HUES64 (cell line): Measurements from ENCODE around the gene TMEM108.

Source experiments
- H3K27ac ChIP-seq: 2 replicates; pipeline ENCODE4 v1.7.0; 2013; ENCODE audit warnings: low read depth, low read length, inconsistent platforms
- H3K27me3 ChIP-seq: 2 replicates; pipeline ENCODE4 v1.6.1; 2013; ENCODE audit warnings: mild to moderate bottlenecking, low read length; ENCODE audit not compliant: insufficient read depth
- H3K36me3 ChIP-seq: 2 replicates; pipeline ENCODE4 v1.6.1; 2013; ENCODE audit warnings: mild to moderate bottlenecking, low read length; ENCODE audit not compliant: insufficient read depth
- H3K4me1 ChIP-seq: 2 replicates; pipeline ENCODE4 v1.6.1; 2013; ENCODE audit warnings: mild to moderate bottlenecking, low read length, moderate library complexity; ENCODE audit not compliant: insufficient read depth
- H3K4me3 ChIP-seq: 2 replicates; pipeline ENCODE4 v1.5.1; 2013; ENCODE audit warnings: mild to moderate bottlenecking, low read length, moderate library complexity
- H3K9ac ChIP-seq: 2 replicates; pipeline ENCODE4 v1.6.1; 2013; ENCODE audit warnings: mild to moderate bottlenecking, low read depth, low read length
- H3K9me3 ChIP-seq: 2 replicates; pipeline ENCODE4 v1.6.1; 2013; ENCODE audit warnings: low read depth, low read length; ENCODE audit not compliant: insufficient read depth
- WGBS: fragments of 150-250, 120-280 bp; methylation state at CpG from one replicate; pipeline ENCODE4 v1.1.7; 2013; ENCODE audit warnings: missing lambda C conversion rate; 5-methylcytosine and 5-hydroxymethylcytosine counted together

TMEM108 gene

GRCh38 chr3:133117342-133117741 lies 79.2 kb downstream of the TMEM108 start:
- H3K4me1 ChIP-seq, result peaks cover 10% of the 10 kb centered on the region; the same call in 1 of the 2 replicates

GRCh38 chr3:133119176-133119575 lies 81.0 kb downstream of the TMEM108 start:
- Histone ChIP-seq H3K9ac (no peak overlapping the region), H3K4me3 (no peak overlapping the region), H3K27me3 (no peaks in the 10 kb centered on the region), H3K36me3 (no peaks in the 10 kb centered on the region), H3K27ac (no peak overlapping the region), H3K9me3 (no peaks in the 10 kb centered on the region), H3K4me1 (peaks cover 10% of the 10 kb centered on the region; the same call in 1 of the 2 replicates)
- 88% methylated on average over 1 of the region's 2 CpGs for WGBS

More at GRCh38 chr3:133117342-133117741, 79.2 kb downstream of the TMEM108 start:
- no peak overlapping the region for H3K4me3 ChIP-seq
- no peak overlapping the region for H3K9ac ChIP-seq
- no peaks in the 10 kb centered on the region for H3K36me3 ChIP-seq
- no peaks in the 10 kb centered on the region for H3K9me3 ChIP-seq
- H3K27me3 ChIP-seq, result no peaks in the 10 kb centered on the region
- H3K27ac ChIP-seq, result no peak overlapping the region

GRCh38 chr3:133121450-133121849 lies 83.3 kb downstream of the TMEM108 start:
- Histone ChIP-seq H3K27ac (no peak overlapping the region), H3K27me3 (no peaks in the 10 kb centered on the region), H3K36me3 (no peaks in the 10 kb centered on the region), H3K4me1 (peaks cover 10% of the 10 kb centered on the region; the same call in 1 of the 2 replicates), H3K4me3 (no peak overlapping the region), H3K9me3 (no peaks in the 10 kb centered on the region), H3K9ac (no peak overlapping the region)
- 68% methylated on average over 2 of the region's 3 CpGs for WGBS

GRCh38 chr3:133123636-133124035 lies 85.4 kb downstream of the TMEM108 start:
- Histone ChIP-seq H3K36me3 (no peaks in the 10 kb centered on the region), H3K4me1 (peaks cover 8% of the 10 kb centered on the region; the same call in 1 of the 2 replicates), H3K27ac (no peak overlapping the region), H3K4me3 (no peak overlapping the region), H3K27me3 (no peaks in the 10 kb centered on the region), H3K9me3 (no peaks in the 10 kb centered on the region), H3K9ac (no peak overlapping the region)
- 100% methylated on average over 1 of the region's 1 CpG for WGBS

- no peak overlapping the region for H3K27ac ChIP-seq
- H3K9me3 ChIP-seq, result no peaks in the 10 kb centered on the region
- H3K4me1 ChIP-seq, result no peaks in the 10 kb centered on the region
- H3K4me3 ChIP-seq, result no peak overlapping the region
- H3K36me3 ChIP-seq, result no peaks in the 10 kb centered on the region
- no peaks in the 10 kb centered on the region for H3K27me3 ChIP-seq
- no peak overlapping the region for H3K9ac ChIP-seq
- WGBS, result 91% methylated on average over 6 of the region's 6 CpGs
Observed at GRCh38 chr3:133124511-133124910, 86.3 kb downstream of the TMEM108 start.

GRCh38 chr3:133125171-133125570 lies 87.0 kb downstream of the TMEM108 start:
- no peak overlapping the region for H3K27ac ChIP-seq
- H3K4me3 ChIP-seq, result no peak overlapping the region
- H3K36me3 ChIP-seq, result no peaks in the 10 kb centered on the region
- no peaks in the 10 kb centered on the region for H3K27me3 ChIP-seq
- H3K9ac ChIP-seq, result no peak overlapping the region
- H3K4me1 ChIP-seq, result no peaks in the 10 kb centered on the region
- H3K9me3 ChIP-seq, result no peaks in the 10 kb centered on the region
- 93% methylated on average over 4 of the region's 4 CpGs for WGBS

- H3K9ac ChIP-seq, result no peak overlapping the region
- 96% methylated on average over 2 of the region's 2 CpGs for WGBS
Observed at GRCh38 chr3:133125802-133126201, 87.6 kb downstream of the TMEM108 start.

GRCh38 chr3:133127381-133127780 lies 89.2 kb downstream of the TMEM108 start:
- no peak overlapping the region for H3K4me3 ChIP-seq
- H3K4me1 ChIP-seq, result no peaks in the 10 kb centered on the region
- no peak overlapping the region for H3K27ac ChIP-seq
- no peaks in the 10 kb centered on the region for H3K36me3 ChIP-seq
- no peaks in the 10 kb centered on the region for H3K9me3 ChIP-seq
- 94% methylated on average over 2 of the region's 2 CpGs for WGBS
- H3K9ac ChIP-seq, result no peak overlapping the region
- H3K27me3 ChIP-seq, result no peaks in the 10 kb centered on the region

More at GRCh38 chr3:133125802-133126201, 87.6 kb downstream of the TMEM108 start:
- Histone ChIP-seq H3K4me3 (no peak overlapping the region), H3K36me3 (no peaks in the 10 kb centered on the region), H3K9me3 (no peaks in the 10 kb centered on the region), H3K27ac (no peak overlapping the region), H3K4me1 (no peaks in the 10 kb centered on the region), H3K27me3 (no peaks in the 10 kb centered on the region)

- H3K4me1 ChIP-seq, result peaks cover 8% of the 10 kb centered on the region
- H3K36me3 ChIP-seq, result no peaks in the 10 kb centered on the region
- H3K9me3 ChIP-seq, result no peaks in the 10 kb centered on the region
- H3K9ac ChIP-seq, result no peak overlapping the region
- no peaks in the 10 kb centered on the region for H3K27me3 ChIP-seq
- H3K27ac ChIP-seq, result no peak overlapping the region
- H3K4me3 ChIP-seq, result no peak overlapping the region
- WGBS, result 82% methylated on average over 1 of the region's 1 CpG
Observed at GRCh38 chr3:133130168-133130567, 92.0 kb downstream of the TMEM108 start.

- 85% methylated on average over 5 of the region's 5 CpGs for whole genome bisulfite sequencing
- H3K27me3 ChIP-seq, result no peaks in the 10 kb centered on the region
- H3K27ac ChIP-seq, result no peak overlapping the region
- H3K9me3 ChIP-seq, result no peaks in the 10 kb centered on the region
- no peak overlapping the region for H3K4me3 ChIP-seq
- no peaks in the 10 kb centered on the region for H3K36me3 ChIP-seq
- H3K9ac ChIP-seq, result no peak overlapping the region
- H3K4me1 ChIP-seq, result peaks cover 24% of the 10 kb centered on the region
Observed at GRCh38 chr3:133135306-133135705, 97.1 kb downstream of the TMEM108 start.

GRCh38 chr3:133136114-133137041 lies 98.2 kb downstream of the TMEM108 start:
- H3K36me3 ChIP-seq, result no peaks in the 10 kb centered on the region
- no peak overlapping the region for H3K9ac ChIP-seq
- no peaks in the 10 kb centered on the region for H3K27me3 ChIP-seq
- H3K27ac ChIP-seq, result no peak overlapping the region
- WGBS, result 85% methylated on average over 2 of the region's 2 CpGs
- H3K9me3 ChIP-seq, result no peaks in the 10 kb centered on the region
- no peak overlapping the region for H3K4me3 ChIP-seq
- H3K4me1 ChIP-seq, result peaks cover 24% of the 10 kb centered on the region
